HG03139 (cell line): ENCODE measurements around the gene PITPNM1.
"Not testable (repeated sequence)": the region's sequence is repeated elsewhere in the genome, so short reads cannot be mapped to it uniquely, and the experiment has no call there.

Source experiments
- ATAC-seq: cut with Tn5 transposase; IDR thresholded peaks from one replicate; pipeline ENCODE4 v1.9.1; 2021; ENCODE audit not compliant: unreplicated experiment

Gene PITPNM1

GRCh38 chr11:67468056-67468455, 37.1 kb downstream of the PITPNM1 start:
- ATAC-seq, result no peak

- no peak for ATAC-seq
These were observed 38.0 kb downstream of the PITPNM1 start for GRCh38 chr11:67466962-67467771.

DNA sequence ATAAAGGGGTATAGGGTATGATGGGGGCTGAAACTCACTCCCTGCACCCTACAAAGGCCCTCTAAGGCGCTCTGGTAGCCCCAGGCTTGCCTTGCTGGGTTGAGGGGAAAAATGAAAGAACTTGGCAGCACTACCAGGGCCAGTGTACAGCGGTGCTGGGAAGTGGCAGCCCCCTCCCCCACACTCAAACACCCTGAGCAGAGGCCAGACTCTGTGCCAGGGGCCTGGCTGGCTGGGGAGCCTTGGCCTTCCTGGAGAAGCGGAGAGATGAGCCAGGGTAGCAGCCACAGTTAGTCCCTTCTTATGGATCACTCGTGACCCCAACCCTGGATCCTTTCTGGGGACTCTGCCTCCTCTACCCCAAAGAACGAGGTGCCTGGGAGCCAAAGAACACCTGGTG, 38.8 kb downstream of the PITPNM1 start:
- no peak for ATAC-seq

- not testable (repeated sequence) for ATAC-seq
These were observed 39.6 kb downstream of the PITPNM1 start for GRCh38 chr11:67465530-67465929.

GRCh38 chr11:67465189-67465510, 40.0 kb downstream of the PITPNM1 start:
- ATAC-seq, result no peak

DNA sequence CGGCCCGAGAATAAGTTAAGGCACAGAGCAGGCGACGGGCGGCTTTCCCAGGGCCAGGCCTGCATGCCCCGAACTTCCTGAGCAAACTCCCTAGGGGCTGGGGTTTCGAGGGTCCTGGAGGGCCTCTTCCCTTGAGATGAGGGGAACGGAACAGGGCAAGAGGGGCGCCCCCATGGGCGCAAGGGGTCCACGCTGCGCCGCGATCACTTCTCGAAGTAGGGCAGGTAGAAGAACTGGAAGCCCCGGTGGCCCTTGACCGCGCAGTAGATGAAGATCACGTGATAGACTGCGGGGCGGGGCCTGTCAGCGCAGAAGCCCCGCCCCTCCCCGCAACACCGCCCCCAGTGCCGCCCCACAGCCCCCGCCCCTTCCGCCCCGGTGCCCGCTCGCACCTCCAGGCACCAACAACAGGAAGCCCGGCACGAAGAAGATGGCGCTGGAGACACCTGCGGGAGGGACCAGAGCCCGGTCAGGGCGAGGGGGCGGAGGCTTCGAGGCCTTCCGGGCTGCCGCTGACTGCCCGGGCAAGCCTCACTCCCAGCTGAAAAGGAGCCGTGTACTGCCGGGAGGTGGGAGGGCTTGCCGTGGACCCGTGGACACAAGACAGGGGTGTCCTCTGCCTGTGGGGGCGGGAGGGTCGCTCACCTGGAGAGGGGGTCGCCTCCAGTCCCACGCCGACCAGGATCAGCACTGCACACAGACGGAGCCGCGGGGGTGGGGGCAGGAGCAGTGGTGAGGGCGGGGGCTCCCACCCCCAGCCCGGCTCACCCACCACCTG, 40.6 kb downstream of the PITPNM1 start:
- ATAC-seq, result peak; percentile 43

DNA sequence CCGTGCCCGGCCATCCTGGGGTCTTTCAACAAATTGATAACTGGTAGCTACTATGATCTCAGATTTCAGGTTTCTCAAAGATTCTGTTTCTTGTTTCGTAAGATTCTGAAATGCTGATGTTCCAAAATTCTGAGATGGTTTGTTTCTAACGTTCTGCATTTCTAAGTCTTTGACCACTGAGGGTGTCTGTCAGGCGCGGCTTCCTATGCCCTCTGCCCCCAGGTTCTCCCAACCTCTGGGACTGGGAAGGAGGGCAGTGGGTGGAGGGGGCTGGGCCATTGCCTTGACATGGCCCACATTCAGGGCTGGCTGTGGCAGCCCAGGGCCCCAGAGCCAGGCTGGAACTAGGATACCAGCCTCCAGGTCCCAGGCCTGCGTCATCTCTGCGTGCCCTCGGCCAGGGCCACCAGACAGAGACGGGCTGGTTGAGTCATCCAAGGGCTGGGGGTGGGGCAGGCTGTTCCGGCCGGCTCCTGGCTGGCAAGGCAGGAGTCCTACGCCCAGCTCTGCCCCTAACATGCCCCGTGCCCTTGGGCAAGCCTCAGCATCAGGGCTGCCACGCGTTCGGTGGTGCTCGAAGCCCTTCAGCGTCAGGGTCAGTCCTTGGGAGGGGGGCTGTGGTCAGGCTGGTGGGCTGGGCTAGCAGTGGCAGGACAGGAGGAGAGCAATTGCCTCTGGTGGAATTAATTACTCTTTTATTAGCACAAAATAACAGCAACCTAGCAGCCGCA, 41.3 kb downstream of the PITPNM1 start:
- no peak for ATAC-seq

DNA sequence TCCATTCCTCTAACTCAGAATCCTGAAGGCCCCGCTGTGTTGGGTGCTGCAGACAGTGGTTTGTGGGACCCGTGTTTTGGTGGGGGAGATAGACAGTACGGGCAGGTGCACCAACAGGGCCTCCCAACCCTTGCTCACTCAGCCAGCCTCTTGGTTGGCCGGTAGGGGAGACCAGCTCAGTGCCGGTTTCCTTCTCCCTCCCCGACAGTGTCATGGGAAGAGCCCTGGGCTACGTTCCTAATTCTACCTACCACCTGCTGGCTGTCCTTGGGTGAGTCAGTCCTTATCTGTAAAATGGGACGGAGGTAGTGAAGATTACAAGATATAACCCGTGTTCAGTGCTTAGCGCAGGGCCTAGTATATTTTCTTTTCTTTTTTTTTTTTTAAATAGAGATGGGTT, 42.0 kb downstream of the PITPNM1 start:
- ATAC-seq, result no peak

DNA sequence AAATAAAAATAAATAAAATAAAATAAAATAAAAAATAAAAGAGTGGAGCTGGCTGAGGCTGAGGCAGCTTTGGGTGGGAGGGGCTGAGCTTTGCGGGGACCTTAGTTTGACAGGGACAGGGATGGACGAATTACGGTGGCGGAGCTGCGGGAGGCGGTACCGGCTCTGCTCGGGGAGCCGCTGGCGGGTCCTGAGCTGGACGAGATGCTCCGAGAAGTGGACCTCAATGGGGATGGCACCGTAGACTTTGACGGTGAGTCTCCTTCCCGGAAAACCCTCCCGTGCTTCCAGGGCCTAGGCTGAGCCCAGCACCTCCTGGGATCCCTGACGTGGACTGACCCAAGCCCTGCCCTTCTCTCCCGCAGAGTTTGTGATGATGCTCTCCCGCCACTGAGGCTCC, 46.9 kb downstream of the PITPNM1 start:
- ATAC-seq, result no peak

DNA sequence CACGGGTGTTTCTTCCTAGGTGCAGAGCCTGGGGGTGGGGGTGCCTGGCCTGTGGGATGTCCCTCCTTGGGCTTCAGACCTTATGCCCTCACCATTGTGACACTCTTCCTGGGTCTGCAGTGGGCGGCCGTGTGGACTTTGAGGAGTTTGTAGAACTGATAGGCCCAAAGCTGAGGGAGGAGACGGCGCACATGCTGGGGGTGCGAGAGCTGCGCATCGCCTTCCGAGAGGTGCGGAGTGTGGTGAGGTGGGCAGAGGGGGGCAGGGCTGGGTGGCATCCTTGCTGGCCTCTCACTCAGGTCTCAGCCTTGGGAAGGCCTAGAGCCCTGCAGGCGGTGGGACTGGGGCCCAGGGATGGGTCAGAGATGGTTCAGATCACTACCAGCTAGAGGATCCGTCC, 47.7 kb downstream of the PITPNM1 start:
- no peak for ATAC-seq

GRCh38 chr11:67456068-67456705, 49.0 kb downstream of the PITPNM1 start:
- ATAC-seq, result no peak

DNA sequence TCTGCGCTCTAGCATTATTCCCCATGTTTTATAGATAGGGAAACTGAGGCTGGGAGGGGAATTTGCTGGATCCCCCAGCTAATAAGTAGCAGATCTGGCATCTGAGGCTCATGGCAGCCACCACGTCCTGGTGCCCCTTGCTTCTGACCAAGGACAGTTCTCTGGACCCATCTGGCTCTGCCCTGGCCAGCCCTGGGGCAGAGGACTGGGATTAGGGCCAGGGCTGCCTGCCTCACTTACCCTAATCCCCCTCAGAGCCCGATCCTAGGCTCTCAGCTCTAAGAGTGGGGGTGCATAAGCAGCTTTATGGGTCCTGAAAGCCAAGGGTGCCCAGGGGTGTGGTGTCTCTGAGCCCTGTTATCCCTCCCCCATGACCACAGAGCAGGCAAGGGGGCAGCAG, 50.1 kb downstream of the PITPNM1 start, which contains the start of gene CABP4:
TSS of gene CABP4 (plus strand) at position 301 of the 400 bp plus-strand sequence. CDS start at position 371, 70 bp downstream.
- no peak for ATAC-seq

DNA sequence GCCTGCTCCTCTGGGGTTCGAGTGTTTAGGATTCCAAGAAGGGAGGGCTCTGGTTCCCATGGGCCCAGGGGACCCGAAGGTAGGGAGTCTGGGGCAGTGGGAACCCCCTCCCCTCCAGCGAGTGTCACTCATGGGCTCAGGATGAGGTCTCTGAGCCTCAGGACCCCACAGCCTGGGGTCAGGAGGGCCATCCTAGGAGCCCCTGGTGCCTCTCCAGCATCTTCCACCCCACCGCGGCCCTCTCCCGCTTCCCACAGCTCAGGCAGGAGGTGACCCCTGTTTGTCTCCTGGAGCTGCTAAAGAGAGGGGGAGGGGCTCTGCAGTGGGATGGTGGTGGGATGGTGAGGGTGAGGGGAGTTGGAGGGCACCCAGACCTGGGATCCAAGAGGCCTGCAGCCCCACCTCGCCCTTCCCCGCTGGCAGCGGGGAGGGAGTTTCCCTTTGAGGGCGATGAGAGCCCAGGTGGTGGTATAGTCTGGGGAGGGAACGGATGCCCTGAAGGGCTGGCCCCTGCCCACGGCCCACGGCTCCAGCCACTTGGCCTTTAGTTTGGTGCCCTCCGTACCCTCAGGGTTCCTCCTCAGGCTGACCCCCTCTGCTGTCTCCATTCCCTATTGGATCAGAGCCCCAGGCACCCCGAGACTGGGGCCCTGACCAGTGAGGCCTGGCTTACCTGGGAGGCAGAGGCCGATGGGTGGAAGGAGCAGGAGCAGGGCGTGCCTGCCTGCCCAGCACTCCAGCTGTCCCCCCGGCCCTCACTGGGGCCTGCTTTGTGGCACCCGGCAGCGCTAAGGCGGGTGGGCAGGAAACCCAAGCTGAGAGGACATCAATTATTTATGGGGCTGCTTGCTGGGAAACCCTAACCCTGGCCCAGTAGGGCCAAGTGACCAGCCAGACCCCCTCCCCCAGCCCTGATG, 51.1 kb downstream of the PITPNM1 start:
- no peak for ATAC-seq

DNA sequence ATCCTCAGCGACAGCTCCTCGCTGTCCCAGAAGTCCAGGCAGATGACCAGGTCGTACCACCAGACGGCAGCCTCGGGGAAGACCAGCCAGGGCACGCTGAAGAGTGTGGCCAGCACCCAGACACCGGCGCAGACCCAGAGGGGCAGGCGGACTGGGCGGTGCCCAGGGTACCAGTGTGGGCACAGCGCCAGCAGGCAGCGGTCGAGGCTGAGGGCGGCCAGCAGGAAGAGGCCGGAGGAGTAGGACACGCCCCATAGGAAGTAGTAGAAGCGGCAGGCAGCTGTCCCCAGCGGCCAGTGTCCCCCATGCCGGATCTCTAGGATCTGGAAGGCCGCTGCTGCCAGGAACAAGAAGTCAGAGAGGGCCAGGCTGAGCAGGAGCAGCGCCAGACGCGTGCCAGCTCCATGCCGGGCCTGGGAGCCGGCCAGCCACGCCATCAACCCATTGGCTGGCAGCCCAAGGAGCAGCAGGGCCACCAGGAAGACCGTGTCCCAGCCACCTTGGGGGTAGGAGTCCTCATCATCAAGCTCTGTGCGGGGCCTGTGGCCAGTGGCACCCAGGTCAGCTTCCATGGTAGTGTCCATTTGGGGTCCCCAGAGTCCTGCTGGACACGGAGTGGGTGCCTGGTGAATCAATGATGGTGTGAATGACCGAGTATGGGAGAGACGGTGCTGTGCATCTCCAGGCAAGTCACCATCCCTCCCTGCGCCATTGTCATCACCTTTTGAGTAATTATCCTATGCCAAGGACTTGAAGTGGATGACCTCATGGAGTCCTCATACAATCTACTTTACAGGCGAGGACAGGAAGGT, 52.8 kb downstream of the PITPNM1 start, which contains the start of gene GPR152:
TSS of gene GPR152 (minus strand) at position 589 of the 812 bp plus-strand sequence. CDS start at position 584, 5 bp downstream.
- ATAC-seq, result no peak

GRCh38 chr11:67451658-67451976, 53.5 kb downstream of the PITPNM1 start:
- no peak for ATAC-seq

DNA sequence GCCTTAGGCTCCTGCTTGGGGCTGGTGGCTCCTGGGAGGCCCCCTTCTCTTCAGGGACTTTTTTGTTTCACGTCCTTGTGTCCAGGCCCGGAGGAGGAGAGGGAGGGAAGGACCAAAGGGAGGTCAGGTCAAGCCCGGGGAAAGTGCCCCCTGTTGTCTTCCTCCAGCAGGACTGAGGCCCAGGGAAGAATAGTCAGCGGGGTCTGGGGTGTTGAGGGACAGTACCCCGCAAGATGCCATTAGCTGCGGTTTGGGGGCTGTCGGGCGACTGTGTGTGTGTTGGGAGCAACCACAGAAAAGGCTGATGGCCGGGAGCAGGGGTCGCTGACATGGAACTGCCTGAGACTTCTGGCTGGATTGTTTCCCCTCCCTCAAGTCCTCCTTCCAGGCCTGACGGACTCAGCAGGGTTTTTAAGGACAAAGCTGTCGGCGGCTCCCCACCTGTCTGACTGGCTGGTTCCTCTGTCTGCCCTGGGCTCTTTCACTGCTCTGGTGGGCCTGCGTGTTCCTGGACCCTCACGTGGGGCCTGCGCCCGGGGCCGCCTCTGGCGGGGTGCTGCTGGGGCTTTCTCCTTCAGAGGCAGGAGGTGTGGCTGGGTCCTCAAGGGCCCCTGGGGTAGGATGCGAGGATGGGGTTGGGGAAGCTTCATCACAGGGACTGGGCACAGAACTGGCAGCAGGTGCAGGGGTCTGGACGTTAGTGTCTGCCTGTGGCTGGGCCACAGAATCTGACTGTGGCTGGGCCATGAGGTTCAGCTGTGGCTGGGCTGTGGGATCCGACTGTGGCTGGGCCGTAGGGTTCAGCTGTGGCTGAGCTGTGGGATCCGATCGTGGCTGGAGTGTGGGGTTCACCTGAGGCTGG, 54.1 kb downstream of the PITPNM1 start:
- ATAC-seq, result no peak

DNA sequence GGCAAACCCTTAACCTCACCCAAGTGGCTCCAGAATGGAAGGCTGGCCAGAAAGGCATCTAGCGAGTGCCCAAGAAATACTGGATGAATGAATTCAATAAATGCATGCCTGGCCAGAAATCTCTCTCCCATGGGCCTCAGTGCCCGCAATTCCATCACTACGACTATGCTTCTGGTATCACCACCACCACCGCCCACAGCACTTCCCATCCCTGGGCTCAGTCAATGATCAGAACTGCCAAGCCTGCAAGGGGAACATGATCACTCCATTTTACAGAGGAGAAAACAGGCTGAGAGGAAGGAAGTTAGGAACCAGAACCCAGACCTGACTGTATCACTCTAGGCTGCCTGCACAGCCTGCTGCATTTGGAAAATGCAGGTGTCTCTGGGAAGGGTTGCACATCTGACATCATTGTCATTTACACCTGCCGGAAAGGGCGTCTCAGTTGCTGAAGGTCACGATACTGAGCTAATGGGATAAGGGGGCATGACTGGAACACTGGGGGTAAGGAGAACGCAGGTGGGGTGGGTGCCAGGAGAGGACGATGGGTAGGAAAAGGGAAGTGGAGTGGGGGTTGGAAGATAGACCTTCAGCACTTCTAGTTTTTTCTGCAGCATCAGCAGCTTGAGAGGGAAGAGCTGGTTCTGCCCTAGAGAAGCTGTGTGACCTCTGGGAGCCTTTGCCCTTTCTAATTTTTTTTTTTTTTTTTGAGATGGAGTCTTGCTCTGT, 55.9 kb downstream of the PITPNM1 start:
- no peak for ATAC-seq

DNA sequence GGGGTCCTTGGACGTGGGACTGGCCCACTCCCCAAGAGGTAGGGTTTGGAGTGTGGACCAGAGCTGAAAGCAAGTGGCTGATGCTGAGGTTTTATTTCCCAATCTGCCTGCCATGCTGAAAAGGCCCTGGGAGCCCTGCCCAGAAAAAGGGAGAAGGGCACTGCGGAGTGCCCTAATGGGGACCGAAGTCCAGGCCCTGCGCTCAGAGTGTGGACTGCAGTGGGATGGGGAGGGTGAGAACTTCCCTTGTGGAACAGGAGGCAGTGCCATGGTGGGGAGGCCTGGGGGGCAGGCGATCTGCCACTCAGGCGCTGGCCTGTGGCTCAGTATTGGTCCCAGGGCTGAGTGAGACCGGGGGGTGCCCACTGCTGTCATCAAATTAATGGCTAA, 56.9 kb downstream of the PITPNM1 start:
- no peak for ATAC-seq
